GM13977 (cell line): ENCODE measurements around the gene CRYGN.

ENCODE experiments used
- DNase-seq: peaks from one replicate; pipeline ENCODE4 v3.0.0; 2012; ENCODE audit warnings: low spot score
- CTCF ChIP-seq: IDR thresholded peaks from 2 replicates; pipeline ENCODE4 v1.5.1; 2012; ENCODE audit warnings: mild to moderate bottlenecking, control low read depth; ENCODE audit not compliant: insufficient read depth; ENCODE audit errors: extremely low read depth, missing control alignments
- in situ Hi-C: fragments of 300-500 bp; cut with MboI; formaldehyde crosslinking; loops from one replicate; pipeline ENCODE4 v1.12.0; 2022; ENCODE audit warnings: low sequenced_read_pairs, low pct_unique_long_range_greater_than_20kb, mixed read lengths, inconsistent platforms; ENCODE audit not compliant: unreplicated experiment

The CRYGN gene

DNA sequence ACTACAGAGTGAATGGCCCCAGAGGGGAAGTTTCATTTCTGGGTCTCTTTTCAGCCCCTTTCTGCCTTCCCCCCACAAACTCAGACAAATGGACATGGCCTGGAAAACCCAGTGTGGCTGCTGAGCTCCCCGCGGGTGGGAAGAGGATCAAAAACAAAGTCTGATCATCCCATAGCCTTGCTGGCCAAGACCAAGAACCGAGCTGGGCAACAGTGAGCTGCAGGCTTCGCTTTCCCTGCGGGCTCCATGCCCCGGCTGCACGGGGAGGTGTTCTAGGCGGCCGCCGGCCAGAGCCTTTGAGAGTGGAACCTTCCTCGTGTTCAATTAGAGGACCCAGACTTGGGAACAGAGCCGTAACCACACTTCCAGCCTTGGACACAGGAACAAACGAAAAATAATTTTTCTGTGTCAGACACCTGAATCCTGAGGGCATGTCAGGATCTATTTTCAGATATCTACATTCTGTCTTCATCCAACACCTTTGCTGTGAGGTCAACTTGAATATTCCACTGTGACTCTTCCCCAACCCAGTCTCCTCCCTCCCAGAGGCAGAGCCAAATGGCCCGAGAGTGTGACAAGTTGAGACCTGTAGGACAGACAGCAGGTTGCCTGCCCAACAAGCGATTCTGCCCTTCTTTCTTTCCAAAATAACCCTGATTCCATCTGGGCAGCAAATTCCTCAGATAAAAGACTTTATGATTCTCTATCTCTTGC is 56.1 kb downstream of the CRYGN start:
- TF ChIP-seq CTCF = no peak

DNA sequence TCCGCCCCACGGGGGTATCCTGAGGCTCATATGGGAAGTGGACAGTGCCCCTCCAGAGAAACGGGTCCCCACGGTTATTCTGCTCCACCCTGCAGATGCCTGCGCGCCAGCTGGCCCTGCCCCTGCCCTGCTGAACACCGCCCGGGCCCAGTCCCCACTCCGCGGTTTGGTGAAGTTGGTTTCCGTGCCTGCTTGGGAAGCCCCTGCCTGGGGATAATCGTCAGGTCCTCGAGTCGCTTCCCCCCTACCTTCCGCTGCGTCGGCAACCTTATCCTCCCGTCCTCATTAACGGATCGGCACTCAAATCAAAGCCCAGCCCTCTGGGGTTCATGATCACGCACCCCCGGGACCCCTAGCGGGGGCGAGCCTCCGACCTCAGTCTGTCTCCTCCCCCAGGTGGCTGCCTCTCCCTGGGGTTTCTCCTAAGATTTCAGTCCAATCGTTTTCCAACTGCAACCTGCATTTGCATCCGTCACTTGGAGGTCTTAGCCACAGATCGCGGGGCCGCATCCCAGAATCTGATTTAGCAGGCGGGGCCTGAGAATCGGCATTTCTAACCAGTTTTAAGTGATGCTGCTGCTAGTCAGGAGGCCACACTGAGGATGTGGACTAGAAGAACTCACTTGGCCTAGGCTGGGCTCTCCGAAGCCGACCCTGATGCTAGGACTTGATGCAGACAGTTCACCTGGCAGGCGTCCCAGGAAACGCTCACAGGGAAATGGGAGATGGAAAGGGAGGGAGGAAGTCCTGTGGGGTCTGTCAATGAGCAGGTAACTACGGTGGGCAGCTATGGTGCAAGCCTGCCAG is 57.7 kb downstream of the CRYGN start:
- DNase-seq = no peak
- TF ChIP-seq CTCF = no peak
- in situ Hi-C loops = no loop called here

More for the DNA sequence above, 56.1 kb downstream of the CRYGN start:
- in situ Hi-C loops = no loop called here
- DNase-seq = no peak

- in situ Hi-C loops = no loop called here
- DNase-seq = peak; percentile 77
- no peak for TF ChIP-seq CTCF
Measured at GRCh38 chr7:151381348-151382078, 58.4 kb downstream of the CRYGN start.

DNA sequence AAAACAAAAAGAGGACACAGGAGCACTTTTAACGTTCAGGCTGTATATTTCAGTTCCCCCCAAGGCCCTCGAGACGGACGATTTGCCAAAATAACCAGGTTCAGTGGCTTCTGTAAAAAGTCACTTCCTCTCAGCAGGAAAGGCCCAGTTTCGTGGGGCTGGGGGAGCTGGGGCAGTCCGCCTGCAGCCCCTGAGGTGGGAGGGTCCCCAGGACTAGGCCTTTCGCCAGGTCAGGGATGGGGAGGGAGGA is 58.9 kb downstream of the CRYGN start:
- in situ Hi-C loops = no loop called here
- TF ChIP-seq CTCF = no peak
- peak; percentile 77 for DNase-seq

DNA sequence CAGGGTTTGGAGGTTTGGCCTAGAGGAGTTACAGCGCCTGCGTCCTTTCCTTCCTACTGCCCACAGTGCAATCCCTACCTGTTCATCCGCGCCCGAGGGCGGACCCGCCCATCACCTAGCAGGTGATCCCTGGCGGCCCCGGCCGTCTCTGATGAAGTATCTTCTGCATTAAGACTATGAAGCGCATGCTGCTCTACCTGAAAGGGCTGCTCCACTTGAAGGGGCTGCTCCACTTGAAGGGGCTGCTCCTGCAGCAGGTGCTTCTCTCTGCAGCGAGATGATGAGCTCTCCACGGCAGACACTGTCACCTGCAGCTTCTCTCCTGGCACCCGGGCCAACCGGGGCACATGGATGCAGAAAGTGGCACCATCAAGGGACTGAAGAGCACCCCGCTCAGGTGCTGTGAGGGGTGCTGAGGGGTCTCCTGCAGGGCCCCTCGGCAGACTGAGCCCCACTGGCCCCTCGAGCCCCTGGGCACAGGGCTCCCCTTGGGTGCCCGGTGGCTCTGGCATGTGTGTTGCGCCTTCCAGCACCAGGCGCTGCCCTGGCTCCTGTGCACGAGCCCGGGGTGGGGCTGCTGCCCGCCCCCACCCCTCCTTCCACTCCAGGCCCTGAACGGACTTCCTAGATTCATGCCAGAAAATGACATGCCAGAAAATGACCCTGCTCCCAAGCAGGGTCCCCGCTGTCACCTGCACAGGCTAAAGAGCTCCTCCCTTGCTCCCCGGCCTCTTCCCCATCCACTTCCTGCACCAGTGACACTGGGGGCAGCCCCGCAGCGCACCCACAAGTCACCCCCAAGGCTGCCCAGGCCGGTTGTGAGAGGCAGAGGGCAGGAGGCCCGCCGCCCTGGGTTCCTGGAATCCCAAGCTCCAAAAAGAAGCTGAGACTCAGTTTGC is 59.5 kb downstream of the CRYGN start:
- in situ Hi-C loops = no loop called here
- DNase-seq = no peak
- TF ChIP-seq CTCF = no peak

DNA sequence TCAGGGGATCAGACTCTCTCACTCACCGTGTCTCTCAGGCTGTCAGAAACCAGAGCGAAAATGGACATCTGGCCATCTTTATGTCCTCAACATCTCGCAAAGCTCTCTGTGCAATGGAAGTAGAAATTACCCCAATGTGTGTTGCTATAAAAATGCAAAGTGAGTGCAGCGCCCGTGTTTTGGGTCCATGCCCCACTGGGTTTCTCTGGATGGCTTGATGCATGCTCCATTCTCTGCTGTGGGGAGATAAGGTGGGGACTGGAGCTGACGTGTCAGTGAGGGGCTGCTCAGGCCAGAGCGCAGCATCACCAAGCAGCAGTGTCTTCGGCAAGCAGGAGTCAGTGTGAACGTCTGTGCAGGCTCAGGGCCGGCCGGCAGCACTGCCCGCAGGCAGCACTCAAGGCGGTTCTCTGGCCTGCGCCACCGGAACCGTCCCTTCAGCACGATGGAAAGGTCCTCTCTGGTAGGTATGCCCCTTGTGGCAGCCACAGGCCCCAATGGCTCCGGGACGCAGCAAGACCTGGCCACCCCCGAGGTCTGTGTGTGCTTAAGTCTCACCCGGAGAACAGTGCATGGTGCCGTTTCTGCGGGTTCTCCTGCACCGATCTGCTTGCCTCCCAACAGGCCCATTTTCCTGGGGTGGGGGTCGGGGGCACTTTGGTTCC is 60.3 kb downstream of the CRYGN start:
- peak; percentile 23 for DNase-seq
- in situ Hi-C loops = no loop called here
- no peak for TF ChIP-seq CTCF
